Upper lobe of right lung (tissue), 1 donor: ENCODE measurements around the gene GBF1. TPM values are rescaled to one million over a fixed set of nuclear protein-coding genes. Genes with fewer than 3 reads are reported as not detected.

Experiments
- ATAC-seq: fragments of 200-7000 bp; cut with Tn5 transposase; one replicate; pipeline ENCODE4 v1.9.1; 2020; ENCODE audit warnings: mild to moderate bottlenecking, moderate library complexity
- DNase-seq: peaks from one replicate; pipeline ENCODE4 v3.0.0-alpha.2; 2020
- H3K27ac ChIP-seq: fragments of 200-600 bp; one replicate; pipeline ENCODE4 v1.8.0; 2022
- H3K27me3 ChIP-seq: fragments of 200-600 bp; one replicate; pipeline ENCODE4 v1.8.0; 2022; ENCODE audit warnings: mild to moderate bottlenecking
- H3K36me3 ChIP-seq: fragments of 200-600 bp; one replicate; pipeline ENCODE4 v1.8.0; 2022
- H3K4me1 ChIP-seq: fragments of 200-600 bp; one replicate; pipeline ENCODE4 v1.8.0; 2022
- H3K4me3 ChIP-seq: fragments of 200-600 bp; one replicate; pipeline ENCODE4 v1.8.0; 2022; ENCODE audit warnings: mild to moderate bottlenecking
- H3K9me3 ChIP-seq: fragments of 200-600 bp; one replicate; pipeline ENCODE4 v1.8.0; 2022
- intact Hi-C: fragments of 100-400 bp; cut with DNase I; formaldehyde crosslinking; loops from one replicate; pipeline ENCODE4 v1.11.0; 2022
- total RNA-seq: library from RNA; stranded (reverse); fragmentation: NEBNext Ultra II Directional; extraction: Animal tissue kit (Norgen Biotek cat#: 25700); gene quantifications from one replicate; pipeline ENCODE4 v1.2.1, GENCODE V29; 2021
- TF ChIP-seq, protein P1 (sequence below): fragments of 200-600 bp; IDR thresholded peaks from one replicate; pipeline ENCODE4 v1.8.0; 2022; ENCODE audit warnings: antibody characterized with exemption
- donor health status: DM: no; HTN: yes; CAD: no; lungs with severe emphysema.

The GBF1 gene
- total RNA-seq, 1 donor from 2014 or later, result 38.5 TPM

DNA sequence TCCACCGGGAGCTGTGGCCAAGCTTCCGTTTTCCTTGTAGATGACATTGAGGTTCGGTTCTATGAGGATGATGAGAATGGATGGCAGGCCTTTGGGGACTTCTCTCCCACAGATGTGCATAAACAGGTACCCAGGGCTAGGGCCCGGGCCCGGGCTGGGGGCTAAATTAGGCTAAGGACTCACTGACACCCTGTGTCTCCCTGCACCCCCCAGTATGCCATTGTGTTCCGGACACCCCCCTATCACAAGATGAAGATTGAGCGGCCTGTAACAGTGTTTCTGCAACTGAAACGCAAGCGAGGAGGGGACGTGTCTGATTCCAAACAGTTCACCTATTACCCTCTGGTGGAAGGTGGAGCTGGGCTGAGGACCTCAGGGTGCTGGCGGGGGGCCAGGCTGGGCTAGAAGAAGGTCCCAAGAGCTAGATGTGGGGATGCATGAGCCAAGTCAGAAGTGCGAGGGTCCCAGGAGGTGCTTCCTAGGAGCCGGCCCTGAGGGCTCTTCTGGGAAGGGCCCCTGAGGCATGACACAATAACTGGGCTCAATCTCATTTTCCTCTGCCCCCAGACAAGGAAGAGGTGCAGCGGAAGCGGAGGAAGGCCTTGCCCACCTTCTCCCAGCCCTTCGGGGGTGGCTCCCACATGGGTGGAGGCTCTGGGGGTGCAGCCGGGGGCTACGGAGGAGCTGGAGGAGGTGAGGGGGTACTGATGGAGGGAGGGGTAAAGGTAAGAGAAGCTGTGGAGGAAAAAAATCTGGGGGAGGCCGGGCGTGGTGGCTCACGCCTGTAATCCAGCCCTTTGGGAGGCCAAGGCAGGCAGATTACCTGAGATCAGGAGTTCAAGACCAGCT is 153.1 kb downstream of the GBF1 start:
- Histone ChIP-seq H3K4me1 (peaks cover 28% of the 10 kb centered on the region), H3K27me3 (no peaks in the 10 kb centered on the region), H3K27ac (peak overlapping the region; percentile 80), H3K9me3 (no peaks in the 10 kb centered on the region), H3K36me3 (peaks cover 28% of the 10 kb centered on the region), H3K4me3 (peak overlapping the region; percentile 67)
- intact Hi-C loops, result no loop called here
- peak; percentile 60 for DNase-seq
- ATAC-seq, result no peak
- TF ChIP-seq, protein P1, sequence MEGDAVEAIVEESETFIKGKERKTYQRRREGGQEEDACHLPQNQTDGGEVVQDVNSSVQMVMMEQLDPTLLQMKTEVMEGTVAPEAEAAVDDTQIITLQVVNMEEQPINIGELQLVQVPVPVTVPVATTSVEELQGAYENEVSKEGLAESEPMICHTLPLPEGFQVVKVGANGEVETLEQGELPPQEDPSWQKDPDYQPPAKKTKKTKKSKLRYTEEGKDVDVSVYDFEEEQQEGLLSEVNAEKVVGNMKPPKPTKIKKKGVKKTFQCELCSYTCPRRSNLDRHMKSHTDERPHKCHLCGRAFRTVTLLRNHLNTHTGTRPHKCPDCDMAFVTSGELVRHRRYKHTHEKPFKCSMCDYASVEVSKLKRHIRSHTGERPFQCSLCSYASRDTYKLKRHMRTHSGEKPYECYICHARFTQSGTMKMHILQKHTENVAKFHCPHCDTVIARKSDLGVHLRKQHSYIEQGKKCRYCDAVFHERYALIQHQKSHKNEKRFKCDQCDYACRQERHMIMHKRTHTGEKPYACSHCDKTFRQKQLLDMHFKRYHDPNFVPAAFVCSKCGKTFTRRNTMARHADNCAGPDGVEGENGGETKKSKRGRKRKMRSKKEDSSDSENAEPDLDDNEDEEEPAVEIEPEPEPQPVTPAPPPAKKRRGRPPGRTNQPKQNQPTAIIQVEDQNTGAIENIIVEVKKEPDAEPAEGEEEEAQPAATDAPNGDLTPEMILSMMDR, result no peak

DNA sequence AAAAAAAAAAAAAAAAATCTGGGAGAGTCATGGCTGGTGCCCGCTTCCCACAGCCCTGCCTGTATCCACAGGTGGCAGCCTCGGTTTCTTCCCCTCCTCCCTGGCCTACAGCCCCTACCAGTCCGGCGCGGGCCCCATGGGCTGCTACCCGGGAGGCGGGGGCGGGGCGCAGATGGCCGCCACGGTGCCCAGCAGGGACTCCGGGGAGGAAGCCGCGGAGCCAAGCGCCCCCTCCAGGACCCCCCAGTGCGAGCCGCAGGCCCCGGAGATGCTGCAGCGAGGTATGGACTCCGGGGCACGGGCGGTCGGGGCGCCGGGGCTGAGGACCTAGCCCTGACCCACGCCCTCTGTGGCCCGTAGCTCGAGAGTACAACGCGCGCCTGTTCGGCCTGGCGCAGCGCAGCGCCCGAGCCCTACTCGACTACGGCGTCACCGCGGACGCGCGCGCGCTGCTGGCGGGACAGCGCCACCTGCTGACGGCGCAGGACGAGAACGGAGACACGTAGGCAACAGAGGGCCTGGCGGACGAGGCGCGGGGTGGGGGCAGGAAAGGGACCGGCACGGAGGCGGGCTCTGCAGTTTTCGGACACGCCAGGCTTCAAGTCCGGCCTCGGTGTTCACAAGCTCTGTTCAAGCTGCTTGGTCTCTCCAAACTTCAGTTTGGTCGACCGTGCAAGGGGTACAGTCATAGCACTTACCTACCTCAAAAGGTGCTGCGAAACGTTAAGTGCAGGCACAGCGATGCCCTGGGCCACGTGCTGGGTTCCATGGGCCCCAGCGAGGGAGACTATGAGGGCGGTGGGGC is 154.1 kb downstream of the GBF1 start:
- peaks cover 24% of the 10 kb centered on the region for H3K4me1 ChIP-seq
- TF ChIP-seq, protein P1, result peak; percentile 95
- H3K36me3 ChIP-seq, result peaks cover 28% of the 10 kb centered on the region
- H3K27me3 ChIP-seq, result no peaks in the 10 kb centered on the region
- peak overlapping the region; percentile 80 for H3K27ac ChIP-seq
- peak; percentile 95 for DNase-seq
- peak; percentile 87 for ATAC-seq
- intact Hi-C loops, result no loop called here
- no peaks in the 10 kb centered on the region for H3K9me3 ChIP-seq
- H3K4me3 ChIP-seq, result peak overlapping the region; percentile 67

DNA sequence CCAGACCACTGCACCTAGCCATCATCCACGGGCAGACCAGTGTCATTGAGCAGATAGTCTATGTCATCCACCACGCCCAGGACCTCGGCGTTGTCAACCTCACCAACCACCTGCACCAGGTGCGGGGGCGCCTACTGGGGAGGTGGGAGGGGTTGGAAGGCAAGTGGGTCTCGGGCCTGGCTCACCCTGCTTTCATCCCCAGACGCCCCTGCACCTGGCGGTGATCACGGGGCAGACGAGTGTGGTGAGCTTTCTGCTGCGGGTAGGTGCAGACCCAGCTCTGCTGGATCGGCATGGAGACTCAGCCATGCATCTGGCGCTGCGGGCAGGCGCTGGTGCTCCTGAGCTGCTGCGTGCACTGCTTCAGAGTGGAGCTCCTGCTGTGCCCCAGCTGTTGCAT is 154.7 kb downstream of the GBF1 start:
- Histone ChIP-seq H3K36me3 (peaks cover 28% of the 10 kb centered on the region), H3K9me3 (no peaks in the 10 kb centered on the region), H3K4me3 (no peak overlapping the region), H3K27me3 (no peaks in the 10 kb centered on the region), H3K27ac (peak overlapping the region; percentile 80), H3K4me1 (peaks cover 24% of the 10 kb centered on the region)
- DNase-seq, result peak; percentile 61
- TF ChIP-seq, protein P1, result no peak
- intact Hi-C loops, result no loop called here
- ATAC-seq, result no peak

DNA sequence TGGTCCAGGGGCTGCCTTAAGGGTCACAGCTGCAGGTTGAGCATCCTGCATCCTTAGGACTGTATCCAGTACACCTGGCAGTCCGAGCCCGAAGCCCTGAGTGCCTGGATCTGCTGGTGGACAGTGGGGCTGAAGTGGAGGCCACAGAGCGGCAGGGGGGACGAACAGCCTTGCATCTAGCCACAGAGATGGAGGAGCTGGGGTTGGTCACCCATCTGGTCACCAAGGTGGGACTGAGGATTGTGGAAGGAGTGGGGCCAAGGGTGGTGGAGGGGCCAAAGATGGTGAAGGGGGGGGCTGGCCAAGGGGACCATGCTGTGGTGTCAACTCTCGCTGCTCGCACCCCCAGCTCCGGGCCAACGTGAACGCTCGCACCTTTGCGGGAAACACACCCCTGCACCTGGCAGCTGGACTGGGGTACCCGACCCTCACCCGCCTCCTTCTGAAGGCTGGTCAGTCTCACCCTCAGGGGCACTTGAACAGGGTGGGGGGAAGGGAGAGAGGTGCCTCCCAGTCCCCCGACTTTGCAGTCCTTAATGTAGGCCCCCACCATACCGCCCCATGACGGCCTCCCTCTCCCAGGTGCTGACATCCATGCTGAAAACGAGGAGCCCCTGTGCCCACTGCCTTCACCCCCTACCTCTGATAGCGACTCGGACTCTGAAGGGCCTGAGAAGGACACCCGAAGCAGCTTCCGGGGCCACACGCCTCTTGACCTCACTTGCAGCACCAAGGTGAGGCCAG is 155.4 kb downstream of the GBF1 start:
- no peak overlapping the region for H3K4me3 ChIP-seq
- peaks cover 24% of the 10 kb centered on the region for H3K4me1 ChIP-seq
- intact Hi-C loops, result no loop called here
- no peaks in the 10 kb centered on the region for H3K27me3 ChIP-seq
- H3K36me3 ChIP-seq, result peaks cover 28% of the 10 kb centered on the region
- H3K27ac ChIP-seq, result no peak overlapping the region
- DNase-seq (peak; percentile 56), ATAC-seq (no peak)
- no peaks in the 10 kb centered on the region for H3K9me3 ChIP-seq
- TF ChIP-seq, protein P1, result no peak

DNA sequence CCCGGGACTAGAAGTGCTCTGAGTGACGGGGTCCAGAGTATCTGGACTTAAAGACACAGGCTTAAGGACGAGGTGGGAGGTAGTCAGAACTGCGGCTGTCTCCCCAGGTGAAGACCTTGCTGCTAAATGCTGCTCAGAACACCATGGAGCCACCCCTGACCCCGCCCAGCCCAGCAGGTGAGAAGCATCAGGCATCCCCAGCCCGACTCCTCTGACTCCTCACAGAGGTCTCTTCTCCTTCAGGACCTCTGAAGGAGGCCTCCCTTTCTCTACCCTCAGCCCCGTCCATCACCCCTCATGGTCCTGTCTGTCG is 156.0 kb downstream of the GBF1 start:
- Histone ChIP-seq H3K4me1 (peaks cover 20% of the 10 kb centered on the region), H3K27ac (no peak overlapping the region), H3K9me3 (no peaks in the 10 kb centered on the region), H3K36me3 (peaks cover 28% of the 10 kb centered on the region), H3K4me3 (no peak overlapping the region), H3K27me3 (no peaks in the 10 kb centered on the region)
- peak; percentile 56 for DNase-seq
- TF ChIP-seq, protein P1, result no peak
- intact Hi-C loops, result no loop called here
- no peak for ATAC-seq
